H9 (cell line): ENCODE data around the gene C10orf88. TPM values are rescaled to one million over a fixed set of nuclear protein-coding genes. Genes with fewer than 3 reads are reported as not detected.

Experiments used
- DNase-seq: peaks from one replicate; pipeline ENCODE4 v3.0.0-alpha.2; 2017
- H2AFZ ChIP-seq: one replicate; pipeline ENCODE4 v1.6.1; 2013; ENCODE audit warnings: mild to moderate bottlenecking, low read length, control low read depth, moderate library complexity
- H2AK5ac ChIP-seq: 2 replicates; pipeline ENCODE4 v1.6.1; 2013; ENCODE audit warnings: low read length, control low read depth, mixed read lengths; ENCODE audit not compliant: insufficient read length
- H2BK120ac ChIP-seq: one replicate; pipeline ENCODE4 v1.6.1; 2013; ENCODE audit warnings: low read depth, mild to moderate bottlenecking, low read length, control low read depth, inconsistent platforms; ENCODE audit not compliant: poor library complexity, severe bottlenecking
- H2BK12ac ChIP-seq: 2 replicates; pipeline ENCODE4 v1.6.1; 2013; ENCODE audit warnings: low read length, control low read depth, mixed read lengths, low read depth; ENCODE audit not compliant: insufficient read length
- H2BK15ac ChIP-seq: 2 replicates; pipeline ENCODE4 v1.6.1; 2013; ENCODE audit warnings: low read depth, low read length, control low read depth
- H2BK20ac ChIP-seq: one replicate; pipeline ENCODE4 v1.6.1; 2013; ENCODE audit warnings: low read depth, mild to moderate bottlenecking, low read length, control low read depth, inconsistent platforms; ENCODE audit not compliant: poor library complexity, severe bottlenecking
- H2BK5ac ChIP-seq: 2 replicates; pipeline ENCODE4 v1.6.1; 2013; ENCODE audit warnings: low read length, control low read depth, mixed read lengths; ENCODE audit not compliant: insufficient read length
- H3K14ac ChIP-seq: 2 replicates; pipeline ENCODE4 v1.6.1; 2013; ENCODE audit warnings: low read length, control low read depth; ENCODE audit not compliant: insufficient read depth
- H3K18ac ChIP-seq: 2 replicates; pipeline ENCODE4 v1.6.1; 2013; ENCODE audit warnings: low read depth, mild to moderate bottlenecking, mixed read lengths, low read length, control low read depth; ENCODE audit not compliant: insufficient read length
- H3K23ac ChIP-seq: 2 replicates; pipeline ENCODE4 v1.6.1; 2013; ENCODE audit warnings: low read length, control low read depth, mixed read lengths, low read depth; ENCODE audit not compliant: insufficient read length
- H3K23me2 ChIP-seq: 2 replicates; pipeline ENCODE4 v1.6.1; 2013; ENCODE audit warnings: low read depth, mild to moderate bottlenecking, mixed read lengths, low read length, control low read depth; ENCODE audit not compliant: insufficient read length, poor library complexity, severe bottlenecking
- H3K27ac ChIP-seq: 2 replicates; pipeline ENCODE4 v1.5.1; 2013; ENCODE audit warnings: low read length, control low read depth, mixed read lengths, low read depth; ENCODE audit not compliant: insufficient read length
- H3K27me3 ChIP-seq: 2 replicates; pipeline ENCODE4 v1.6.1; 2013; ENCODE audit warnings: low read length, control low read depth, inconsistent platforms; ENCODE audit not compliant: insufficient read depth
- H3K4ac ChIP-seq: 2 replicates; pipeline ENCODE4 v1.6.1; 2013; ENCODE audit warnings: low read depth, mild to moderate bottlenecking, control low read depth, inconsistent platforms, low read length, moderate library complexity
- H3K4me1 ChIP-seq: 2 replicates; pipeline ENCODE4 v1.6.1; 2013; ENCODE audit warnings: low read length, control low read depth, inconsistent platforms; ENCODE audit not compliant: insufficient read depth
- H3K4me2 ChIP-seq: 2 replicates; pipeline ENCODE4 v1.6.1; 2013; ENCODE audit warnings: low read length, control low read depth, mixed read lengths; ENCODE audit not compliant: insufficient read length, insufficient read depth
- H3K56ac ChIP-seq: 2 replicates; pipeline ENCODE4 v1.6.1; 2013; ENCODE audit warnings: low read depth, mild to moderate bottlenecking, mixed read lengths, low read length, control low read depth; ENCODE audit not compliant: insufficient read length
- H3K79me1 ChIP-seq: 2 replicates; pipeline ENCODE4 v1.6.1; 2013; ENCODE audit warnings: low read depth, mild to moderate bottlenecking, moderate library complexity, low read length, control low read depth, inconsistent platforms; ENCODE audit not compliant: insufficient read depth, poor library complexity, severe bottlenecking
- H3K79me2 ChIP-seq: 2 replicates; pipeline ENCODE4 v1.6.1; 2013; ENCODE audit warnings: low read length, control low read depth, inconsistent platforms; ENCODE audit not compliant: insufficient read depth
- H3K9ac ChIP-seq: 2 replicates; pipeline ENCODE4 v1.6.1; 2013; ENCODE audit warnings: low read length, control low read depth, mixed read lengths; ENCODE audit not compliant: insufficient read length; ENCODE audit errors: extremely low read depth
- H3K9me3 ChIP-seq: one replicate; pipeline ENCODE4 v1.6.1; 2013; ENCODE audit warnings: low read depth, low read length, inconsistent platforms; ENCODE audit not compliant: control insufficient read depth
- H3T11ph ChIP-seq: one replicate; pipeline ENCODE4 v1.6.1; 2013; ENCODE audit warnings: mild to moderate bottlenecking, low read length, control low read depth, inconsistent platforms
- H4K20me1 ChIP-seq: one replicate; pipeline ENCODE4 v1.6.1; 2013; ENCODE audit not compliant: control insufficient read depth, insufficient read length, insufficient read depth
- H4K5ac ChIP-seq: 2 replicates; pipeline ENCODE4 v1.6.1; 2013; ENCODE audit warnings: low read depth, mild to moderate bottlenecking, mixed read lengths, low read length, control low read depth; ENCODE audit not compliant: insufficient read length
- H4K8ac ChIP-seq: replicated peaks from 2 replicates; pipeline ENCODE4 v1.6.1; 2013; ENCODE audit warnings: low read length, control low read depth, mixed read lengths, low read depth; ENCODE audit not compliant: insufficient read length
- H4K91ac ChIP-seq: 2 replicates; pipeline ENCODE4 v1.6.1; 2013; ENCODE audit warnings: low read depth, mild to moderate bottlenecking, moderate library complexity, mixed read lengths, low read length, control low read depth; ENCODE audit not compliant: insufficient read length
- H3K27ac Mint-ChIP-seq, 3 experiments: 2 replicates in 2 of 3; 3 replicates in 1 of 3; pipeline ENCODE4 v1.8.0; 2020 to 2021; ENCODE audit warnings: mixed read lengths in 3 of 3, mild to moderate bottlenecking in 1 of 3, moderate library complexity in 1 of 3
- H3K27me3 Mint-ChIP-seq: 2 replicates; pipeline ENCODE4 v1.8.0; 2021; ENCODE audit warnings: low read depth, mild to moderate bottlenecking, moderate library complexity, mixed read lengths
- H3K36me3 Mint-ChIP-seq, 3 experiments: 2 replicates in 2 of 3; 3 replicates in 1 of 3; pipeline ENCODE4 v1.8.0; 2020 to 2021; ENCODE audit warnings: low read depth in 3 of 3, mixed read lengths in 3 of 3; ENCODE audit not compliant: insufficient read depth in 1 of 3
- H3K4me1 Mint-ChIP-seq, 2 experiments: 2 replicates each; pipeline ENCODE4 v1.8.0; 2020; ENCODE audit warnings: mixed read lengths in 2 of 2
- H3K4me3 Mint-ChIP-seq, 2 experiments: 2 replicates in 1 of 2; 3 replicates in 1 of 2; pipeline ENCODE4 v1.8.0; 2020 to 2021; ENCODE audit warnings: mild to moderate bottlenecking in 2 of 2, mixed read lengths in 2 of 2, moderate library complexity in 1 of 2
- H3K9me3 Mint-ChIP-seq, 2 experiments: 2 replicates in 1 of 2; 3 replicates in 1 of 2; pipeline ENCODE4 v1.8.0; 2020; ENCODE audit warnings: mild to moderate bottlenecking in 2 of 2, mixed read lengths in 2 of 2, moderate library complexity in 1 of 2
- WGBS: extraction: QIAGEN DNeasy Blood & Tissue Kit; methylation state at CpG from one replicate; pipeline ENCODE4 v1.1.7; 2013; ENCODE audit warnings: missing lambda C conversion rate, low lambda C conversion rate, mixed read lengths; ENCODE audit not compliant: insufficient read length; ENCODE audit errors: extremely low coverage; 5-methylcytosine and 5-hydroxymethylcytosine counted together
- total RNA-seq: library from RNA; stranded (reverse); gene quantifications from 2 replicates; pipeline ENCODE4 v1.2.1, GENCODE V29; 2021
- TF ChIP-seq, protein P1 (sequence below): fragments of 200-600 bp; sonication (generic); conservative IDR thresholded peaks from 3 replicates; pipeline ENCODE4 v1.8.0; 2021; ENCODE audit warnings: antibody characterized with exemption, mild to moderate bottlenecking

C10orf88 gene
- total RNA-seq, 1 experiment from 2014 or later, result 11.7 TPM

DNA sequence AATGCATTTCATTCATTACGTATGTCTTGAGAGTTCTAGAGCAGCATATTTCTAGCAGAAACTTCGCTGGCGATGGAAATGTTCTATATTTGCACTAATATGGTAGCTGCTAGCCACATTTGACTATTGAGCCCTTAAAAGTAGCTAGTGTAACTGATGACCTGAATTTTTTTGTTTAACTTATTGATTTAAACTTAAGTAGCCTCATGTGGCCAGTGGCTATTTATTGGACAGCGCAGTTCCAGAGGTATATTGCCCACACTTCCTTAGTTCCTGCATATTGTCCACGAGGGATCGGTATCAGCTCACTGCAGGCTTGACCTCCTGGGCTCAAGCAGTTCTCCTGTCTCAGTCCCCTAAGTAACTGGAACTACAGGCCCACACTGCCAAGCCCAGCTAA, 29.9 kb upstream of the C10orf88 start:
- H2AK5ac ChIP-seq, result no peak overlapping the region
- no peak overlapping the region for H4K8ac ChIP-seq
- H3K23ac ChIP-seq, result no peak overlapping the region
- H2BK12ac ChIP-seq, result no peak overlapping the region
- H3K27ac ChIP-seq, result no peak overlapping the region
- no peaks in the 10 kb centered on the region for H4K20me1 ChIP-seq
- WGBS, result no CpG with 5 or more reads among the region's 6 CpGs
- no peak overlapping the region for H4K5ac ChIP-seq
- Mint-ChIP-seq H3K27me3 (no peaks in the 10 kb centered on the region), H3K36me3 (peaks cover 0 to 14% (median 13%) of the 10 kb centered on the region in 3 experiments; a peak in 4 of 7 replicates), H3K4me1 (peaks cover 11 to 17% of the 10 kb centered on the region in 2 experiments), H3K4me3 (no peak overlapping the region), H3K9me3 (no peaks in the 10 kb centered on the region), H3K27ac (no peak overlapping the region)
- no peak overlapping the region for H2BK20ac ChIP-seq
- H3K9ac ChIP-seq, result no peak overlapping the region
- no peak overlapping the region for H2AFZ ChIP-seq
- no peak overlapping the region for H4K91ac ChIP-seq
- no peaks in the 10 kb centered on the region for H3K9me3 ChIP-seq
- H3K14ac ChIP-seq, result no peak overlapping the region
- no peak for DNase-seq
- H3K4ac ChIP-seq, result no peak overlapping the region
- no peak overlapping the region for H3K56ac ChIP-seq
- no peaks in the 10 kb centered on the region for H3K79me2 ChIP-seq
- H3K18ac ChIP-seq, result no peak overlapping the region
- H3K4me1 ChIP-seq, result no peaks in the 10 kb centered on the region
- H3K4me2 ChIP-seq, result no peak overlapping the region
- H2BK120ac ChIP-seq, result no peak overlapping the region
- no peak overlapping the region for H3T11ph ChIP-seq
- H3K23me2 ChIP-seq, result peaks cover 4% of the 10 kb centered on the region
- no peak overlapping the region for H2BK5ac ChIP-seq
- TF ChIP-seq, protein P1, sequence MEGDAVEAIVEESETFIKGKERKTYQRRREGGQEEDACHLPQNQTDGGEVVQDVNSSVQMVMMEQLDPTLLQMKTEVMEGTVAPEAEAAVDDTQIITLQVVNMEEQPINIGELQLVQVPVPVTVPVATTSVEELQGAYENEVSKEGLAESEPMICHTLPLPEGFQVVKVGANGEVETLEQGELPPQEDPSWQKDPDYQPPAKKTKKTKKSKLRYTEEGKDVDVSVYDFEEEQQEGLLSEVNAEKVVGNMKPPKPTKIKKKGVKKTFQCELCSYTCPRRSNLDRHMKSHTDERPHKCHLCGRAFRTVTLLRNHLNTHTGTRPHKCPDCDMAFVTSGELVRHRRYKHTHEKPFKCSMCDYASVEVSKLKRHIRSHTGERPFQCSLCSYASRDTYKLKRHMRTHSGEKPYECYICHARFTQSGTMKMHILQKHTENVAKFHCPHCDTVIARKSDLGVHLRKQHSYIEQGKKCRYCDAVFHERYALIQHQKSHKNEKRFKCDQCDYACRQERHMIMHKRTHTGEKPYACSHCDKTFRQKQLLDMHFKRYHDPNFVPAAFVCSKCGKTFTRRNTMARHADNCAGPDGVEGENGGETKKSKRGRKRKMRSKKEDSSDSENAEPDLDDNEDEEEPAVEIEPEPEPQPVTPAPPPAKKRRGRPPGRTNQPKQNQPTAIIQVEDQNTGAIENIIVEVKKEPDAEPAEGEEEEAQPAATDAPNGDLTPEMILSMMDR, result no peak
- H2BK15ac ChIP-seq, result no peak overlapping the region
- no peaks in the 10 kb centered on the region for H3K79me1 ChIP-seq
- H3K27me3 ChIP-seq, result no peaks in the 10 kb centered on the region
